ENCODE measurements around the gene CHRM3.

DNA sequence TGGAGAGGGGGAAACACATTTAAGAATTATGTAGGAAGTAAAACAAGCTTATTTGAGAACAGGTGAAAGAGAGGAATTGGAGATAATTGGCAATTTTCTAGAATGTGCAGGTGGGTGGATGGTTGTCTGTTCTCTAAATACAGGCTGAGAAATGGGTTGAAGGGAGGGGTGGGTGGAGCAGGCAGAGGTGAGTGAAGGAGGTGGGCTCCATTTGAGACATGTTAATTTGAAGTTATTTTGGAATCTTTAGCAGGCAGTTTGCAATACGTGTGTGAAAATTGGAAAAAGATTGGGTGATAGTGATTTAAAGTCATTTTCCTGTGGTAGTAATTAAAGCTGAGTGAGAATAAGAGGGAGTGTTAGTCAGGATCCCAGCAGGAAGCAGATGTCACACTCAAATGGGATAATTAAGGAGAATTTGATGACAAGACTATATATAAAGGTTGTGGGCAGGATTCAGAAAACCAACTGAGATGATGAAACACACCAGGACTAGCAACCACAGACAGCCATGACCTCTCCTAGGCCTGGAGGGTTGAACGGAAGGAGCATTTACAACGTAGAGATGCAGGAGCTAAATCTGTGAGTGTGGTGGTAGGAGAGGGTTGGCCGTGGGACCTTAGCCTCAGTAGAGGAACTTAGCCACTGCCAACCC, 40.6 kb downstream of the CHRM3 start:
- TF ChIP-seq, protein P1, sequence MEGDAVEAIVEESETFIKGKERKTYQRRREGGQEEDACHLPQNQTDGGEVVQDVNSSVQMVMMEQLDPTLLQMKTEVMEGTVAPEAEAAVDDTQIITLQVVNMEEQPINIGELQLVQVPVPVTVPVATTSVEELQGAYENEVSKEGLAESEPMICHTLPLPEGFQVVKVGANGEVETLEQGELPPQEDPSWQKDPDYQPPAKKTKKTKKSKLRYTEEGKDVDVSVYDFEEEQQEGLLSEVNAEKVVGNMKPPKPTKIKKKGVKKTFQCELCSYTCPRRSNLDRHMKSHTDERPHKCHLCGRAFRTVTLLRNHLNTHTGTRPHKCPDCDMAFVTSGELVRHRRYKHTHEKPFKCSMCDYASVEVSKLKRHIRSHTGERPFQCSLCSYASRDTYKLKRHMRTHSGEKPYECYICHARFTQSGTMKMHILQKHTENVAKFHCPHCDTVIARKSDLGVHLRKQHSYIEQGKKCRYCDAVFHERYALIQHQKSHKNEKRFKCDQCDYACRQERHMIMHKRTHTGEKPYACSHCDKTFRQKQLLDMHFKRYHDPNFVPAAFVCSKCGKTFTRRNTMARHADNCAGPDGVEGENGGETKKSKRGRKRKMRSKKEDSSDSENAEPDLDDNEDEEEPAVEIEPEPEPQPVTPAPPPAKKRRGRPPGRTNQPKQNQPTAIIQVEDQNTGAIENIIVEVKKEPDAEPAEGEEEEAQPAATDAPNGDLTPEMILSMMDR (IDR thresholded peaks at IDR 0.05), result no peak
- TF ChIP-seq POLR2A (IDR thresholded peaks at IDR 0.05), result no peak
- TF ChIP-seq EP300 (IDR thresholded peaks at IDR 0.05), result no peak
